AG08396 (cell line): Measurements from ENCODE around the gene CCDC57.
A peak's percentile ranks its signal among the peaks of the same experiment; 100 is the strongest.

Source experiments
- DNase-seq: peaks from one replicate; pipeline ENCODE4 v3.0.0; 2012; ENCODE audit warnings: low spot score, mixed read lengths

CCDC57 gene

DNA sequence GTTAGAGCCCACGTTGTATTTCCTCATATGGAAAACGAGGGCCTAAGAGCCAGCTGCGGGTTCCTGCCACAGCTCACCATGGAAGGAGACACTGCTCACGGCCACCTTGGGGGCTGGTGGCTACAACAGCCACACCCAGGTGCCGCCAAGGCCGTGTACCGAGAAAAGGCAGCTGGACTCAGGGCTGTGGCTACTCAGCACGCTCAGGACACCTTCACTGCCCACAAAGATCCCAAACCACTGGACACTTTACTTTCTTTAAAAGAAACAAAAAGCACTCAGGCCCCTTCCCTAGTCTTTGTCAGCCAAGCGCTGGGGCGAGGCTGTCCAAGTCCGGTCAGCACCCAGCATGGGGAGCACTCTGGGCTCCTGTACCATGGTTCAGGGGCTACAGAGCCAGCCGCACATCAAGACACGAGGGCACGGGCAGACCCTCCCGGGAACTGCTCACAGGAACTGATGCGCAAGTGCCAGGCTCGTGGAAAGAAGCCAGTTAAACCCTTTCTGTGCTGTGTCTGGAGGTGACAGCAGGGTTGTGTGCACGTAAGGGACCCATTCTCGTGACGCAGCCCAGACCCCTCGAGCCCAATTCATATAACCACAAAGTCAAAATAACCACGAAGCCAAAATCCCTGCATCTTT, 34.7 kb upstream of the CCDC57 start:
- DNase-seq: peak; percentile 60

GRCh38 chr17:82246365-82247181, 33.9 kb upstream of the CCDC57 start:
- DNase-seq: peak; percentile 67

- DNase-seq: no peak
Observed at GRCh38 chr17:82246040-82246364, 33.4 kb upstream of the CCDC57 start.

- no peak for DNase-seq
Observed at GRCh38 chr17:82245134-82246039, 32.7 kb upstream of the CCDC57 start.

DNA sequence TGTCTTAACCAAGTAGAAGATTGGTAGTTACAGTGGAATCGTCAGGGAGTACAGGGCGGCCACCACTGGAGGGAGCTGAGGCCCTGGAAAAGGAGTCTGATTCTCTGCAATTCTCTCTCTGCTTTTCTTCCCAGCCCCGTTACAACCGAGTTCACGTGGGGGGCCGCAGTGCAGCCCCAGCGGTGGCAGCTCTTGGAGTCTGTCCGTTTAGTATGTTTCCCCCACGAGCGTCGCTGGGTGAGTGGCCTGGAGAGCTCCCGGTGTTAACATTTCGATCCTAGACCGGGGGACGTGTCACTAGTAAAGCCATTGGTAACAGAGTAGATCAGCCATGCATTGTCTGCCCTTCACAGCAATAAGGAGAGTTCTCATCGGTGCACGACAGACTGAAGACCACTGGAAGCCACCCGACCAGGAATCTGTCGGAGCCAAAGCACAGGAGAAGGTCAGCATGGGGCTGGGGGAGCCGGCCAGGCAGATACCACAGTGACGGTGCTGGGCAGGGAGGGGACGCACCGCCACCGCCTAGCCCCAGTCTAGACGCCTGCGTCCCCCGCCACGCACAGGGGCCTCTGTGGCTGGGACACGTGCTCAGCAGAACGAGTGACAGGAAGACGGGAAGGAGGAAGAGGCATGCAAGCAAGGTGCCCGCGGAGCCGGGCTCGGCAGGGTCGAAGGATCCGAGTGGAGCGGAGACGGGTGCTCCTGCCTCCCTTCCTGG, 31.9 kb upstream of the CCDC57 start:
- DNase-seq: peak; percentile 59

- no peak for DNase-seq
Observed at GRCh38 chr17:82243648-82244412, 31.2 kb upstream of the CCDC57 start.

DNA sequence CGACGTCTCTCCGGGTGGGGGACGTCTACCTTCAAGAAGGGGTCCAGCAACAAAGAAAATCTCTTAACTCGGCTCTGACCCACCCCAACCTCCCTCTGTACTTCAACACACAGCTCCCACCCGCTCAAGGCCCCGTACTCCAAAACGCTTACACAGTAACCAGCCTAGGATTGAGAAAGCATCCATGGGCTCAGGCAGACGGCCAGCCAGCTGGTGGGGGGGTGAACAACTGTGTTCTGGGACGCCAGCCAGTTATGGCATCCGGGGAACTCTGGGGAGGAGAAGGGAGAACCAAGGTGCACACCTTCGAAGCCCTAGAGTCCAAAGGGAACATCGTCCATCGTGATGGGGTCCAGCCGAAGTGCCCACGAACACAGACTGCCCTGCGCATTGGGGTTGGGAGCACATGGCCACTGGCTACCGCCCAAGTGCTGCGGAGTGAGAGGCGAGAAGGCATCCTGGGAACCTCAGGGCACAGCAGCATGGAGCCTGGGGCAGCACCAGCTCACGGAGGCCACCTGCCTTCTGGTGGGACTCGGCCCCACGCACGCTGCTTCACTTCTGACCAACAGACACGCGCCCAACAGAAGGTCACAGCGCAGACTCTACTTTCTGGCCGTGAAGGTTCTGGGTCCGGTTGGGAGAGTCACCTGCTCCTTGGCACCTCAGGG, 30.5 kb upstream of the CCDC57 start:
- DNase-seq: peak; percentile 84

- DNase-seq: no peak
Observed at GRCh38 chr17:82242698-82242976, 30.0 kb upstream of the CCDC57 start.

- DNase-seq: peak; percentile 40
Observed at GRCh38 chr17:82241926-82242697, 29.5 kb upstream of the CCDC57 start.

GRCh38 chr17:82241183-82241925, 28.7 kb upstream of the CCDC57 start:
- DNase-seq: peak; percentile 42

DNA sequence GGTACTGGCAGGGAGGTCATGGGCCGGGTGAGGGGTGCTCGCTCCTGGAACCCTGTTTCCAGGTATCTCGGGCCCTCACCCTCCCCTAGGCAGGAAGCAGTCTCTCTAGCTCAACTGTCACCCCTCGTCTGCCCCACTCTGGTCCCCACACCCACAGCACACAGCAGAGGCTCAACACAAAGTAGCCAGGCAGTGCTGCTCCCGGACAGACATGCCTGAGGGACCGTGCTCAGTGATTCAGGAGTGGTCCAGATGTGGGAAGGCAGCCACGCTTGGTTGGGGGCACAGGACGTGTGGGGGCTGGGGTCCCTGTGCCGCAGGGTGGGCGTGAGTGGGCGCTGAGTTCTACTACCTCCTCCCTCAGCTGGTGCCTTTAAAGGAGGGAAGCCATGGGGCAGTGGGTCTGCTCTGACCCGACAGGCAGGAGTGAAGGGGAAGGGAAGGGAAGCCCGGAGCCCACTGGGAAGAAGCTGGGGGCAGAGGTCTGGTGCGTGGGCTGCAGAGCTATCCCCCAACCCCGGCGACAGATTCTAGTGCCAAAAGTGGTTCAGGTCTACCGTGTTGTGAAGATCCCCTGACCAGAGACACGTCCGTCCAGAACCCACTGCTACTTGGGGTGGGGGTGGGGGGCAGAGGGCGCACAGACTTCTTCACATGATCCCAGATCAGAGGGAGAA, 28.0 kb upstream of the CCDC57 start:
- DNase-seq: no peak

DNA sequence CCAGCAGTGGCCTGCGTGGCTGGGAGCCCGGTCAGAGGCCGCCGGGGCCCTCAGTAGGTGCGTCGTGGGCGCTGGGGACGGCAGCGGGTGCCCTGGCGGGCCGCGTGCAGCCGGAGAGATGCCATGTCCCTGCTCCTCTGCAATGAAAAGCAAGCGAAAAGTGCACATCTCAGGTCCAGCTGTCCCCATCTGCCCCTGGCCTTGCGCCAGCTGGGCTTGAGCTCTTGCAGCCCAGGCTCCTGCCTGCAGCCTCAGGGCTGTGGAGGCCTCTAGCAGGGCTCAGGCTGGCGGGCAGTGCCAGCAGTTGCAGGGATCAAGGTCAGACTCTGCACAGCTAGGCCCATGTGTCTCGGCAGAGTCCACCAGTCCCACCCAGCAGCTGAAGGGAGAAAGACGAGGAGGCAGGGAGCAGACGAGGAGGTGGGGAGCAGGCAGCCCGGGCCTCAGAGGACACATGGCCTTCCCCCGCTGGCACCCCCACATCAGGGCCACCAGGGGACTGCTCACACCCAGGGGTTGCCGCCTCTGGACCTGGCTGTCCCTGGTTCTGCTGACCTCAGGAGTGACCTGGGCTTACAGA, 27.4 kb upstream of the CCDC57 start:
- no peak for DNase-seq

- no peak for DNase-seq
Observed at GRCh38 chr17:82239401-82239925, 26.8 kb upstream of the CCDC57 start.

GRCh38 chr17:82238472-82239201, 26.0 kb upstream of the CCDC57 start:
- DNase-seq: peak; percentile 74

GRCh38 chr17:82237746-82238471, 25.3 kb upstream of the CCDC57 start:
- no peak for DNase-seq

DNA sequence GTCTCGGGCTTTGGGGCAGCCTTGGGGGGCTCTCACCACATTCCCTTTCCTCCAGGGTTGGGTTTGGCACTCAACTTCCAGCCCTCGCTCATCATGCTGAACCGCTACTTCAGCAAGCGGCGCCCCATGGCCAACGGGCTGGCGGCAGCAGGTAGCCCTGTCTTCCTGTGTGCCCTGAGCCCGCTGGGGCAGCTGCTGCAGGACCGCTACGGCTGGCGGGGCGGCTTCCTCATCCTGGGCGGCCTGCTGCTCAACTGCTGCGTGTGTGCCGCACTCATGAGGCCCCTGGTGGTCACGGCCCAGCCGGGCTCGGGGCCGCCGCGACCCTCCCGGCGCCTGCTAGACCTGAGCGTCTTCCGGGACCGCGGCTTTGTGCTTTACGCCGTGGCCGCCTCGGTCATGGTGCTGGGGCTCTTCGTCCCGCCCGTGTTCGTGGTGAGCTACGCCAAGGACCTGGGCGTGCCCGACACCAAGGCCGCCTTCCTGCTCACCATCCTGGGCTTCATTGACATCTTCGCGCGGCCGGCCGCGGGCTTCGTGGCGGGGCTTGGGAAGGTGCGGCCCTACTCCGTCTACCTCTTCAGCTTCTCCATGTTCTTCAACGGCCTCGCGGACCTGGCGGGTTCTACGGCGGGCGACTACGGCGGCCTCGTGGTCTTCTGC, 24.6 kb upstream of the CCDC57 start:
- no peak for DNase-seq
